ENCODE data around the gene GNAQ. TPM values are rescaled to one million over a fixed set of nuclear protein-coding genes. Genes with fewer than 3 reads are reported as not detected.

The GNAQ gene
- total RNA-seq, 2 experiments from 2014 or later = 17.8 to 18.1 TPM

DNA sequence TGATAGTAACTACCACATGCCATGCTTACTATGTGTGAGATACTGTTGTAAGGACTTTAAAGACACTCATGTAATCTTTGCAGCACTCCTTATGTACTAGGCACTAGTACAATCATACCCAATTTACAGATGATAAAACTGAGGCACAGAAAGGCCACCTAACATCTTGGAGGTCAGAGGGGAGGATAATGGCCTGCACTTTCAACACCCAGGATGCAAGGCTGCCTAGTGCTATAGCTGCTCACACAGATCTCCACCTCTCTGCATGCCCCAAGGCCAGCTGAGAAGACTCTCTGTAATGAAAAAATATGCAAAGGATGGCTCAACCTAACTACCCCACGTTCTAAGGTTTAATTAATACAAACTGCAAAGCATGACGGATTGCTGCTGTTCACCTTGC, 57.2 kb downstream of the GNAQ start:
- H3K27me3 Mint-ChIP-seq = no peaks in the 10 kb centered on the region
- TF ChIP-seq CTCF (IDR thresholded peaks at IDR 0.05) = no peak
- ChIA-PET CTCF (interaction anchor here (0.9 to 7.5 kb wide), 2 partner anchors 61 to 106 kb away, joined by 3 to 67 read pairs; no protein-coding TSS in a partner anchor), POLR2A (interaction anchor here (0.7 kb wide), 1 partner anchor 150 kb away, joined by 3 read pairs; no protein-coding TSS in a partner anchor)
- no peak overlapping the region for H3K27ac Mint-ChIP-seq
- intact Hi-C loops (cut with micrococcal nuclease) = no loop called here
- DNase-seq (no peak), ATAC-seq (no peak)
- no peak overlapping the region for H3K4me3 Mint-ChIP-seq
- H3K9me3 Mint-ChIP-seq = no peaks in the 10 kb centered on the region
- H3K36me3 Mint-ChIP-seq (ENCODE audit: low read depth) = peaks cover 3% of the 10 kb centered on the region
- peaks cover 34% of the 10 kb centered on the region for H3K4me1 Mint-ChIP-seq (ENCODE audit: low read depth)

- intact Hi-C loops (cut with micrococcal nuclease) = no loop called here
- CTCF ChIA-PET = no interaction called here
- no peak for TF ChIP-seq CTCF (IDR thresholded peaks at IDR 0.05)
- Mint-ChIP-seq H3K9me3 (no peaks in the 10 kb centered on the region), H3K27ac (no peak overlapping the region), H3K4me1 (ENCODE audit: low read depth) (peaks cover 36% of the 10 kb centered on the region), H3K4me3 (no peak overlapping the region), H3K36me3 (ENCODE audit: low read depth) (peaks cover 3% of the 10 kb centered on the region), H3K27me3 (no peaks in the 10 kb centered on the region)
- ATAC-seq = no peak
- no peak for DNase-seq
- POLR2A ChIA-PET = no interaction called here
Measured at GRCh38 chr9:77969083-77969482, 62.5 kb downstream of the GNAQ start.

- ATAC-seq = no peak
- no peak overlapping the region for H3K27ac Mint-ChIP-seq
- H3K27me3 Mint-ChIP-seq = no peaks in the 10 kb centered on the region
- H3K9me3 Mint-ChIP-seq = no peaks in the 10 kb centered on the region
- ChIA-PET CTCF (no interaction called here), POLR2A (no interaction called here)
- peaks cover 3% of the 10 kb centered on the region for H3K36me3 Mint-ChIP-seq (ENCODE audit: low read depth)
- peaks cover 36% of the 10 kb centered on the region for H3K4me1 Mint-ChIP-seq (ENCODE audit: low read depth)
- no peak for DNase-seq
- H3K4me3 Mint-ChIP-seq = no peak overlapping the region
- no peak for TF ChIP-seq CTCF (IDR thresholded peaks at IDR 0.05)
- intact Hi-C loops (cut with micrococcal nuclease) = no loop called here
Measured at GRCh38 chr9:77968506-77968905, 63.1 kb downstream of the GNAQ start.

- TF ChIP-seq CTCF (IDR thresholded peaks at IDR 0.05) = no peak
- no peaks in the 10 kb centered on the region for H3K9me3 Mint-ChIP-seq
Measured at GRCh38 chr9:77966718-77967117, 64.9 kb downstream of the GNAQ start.

DNA sequence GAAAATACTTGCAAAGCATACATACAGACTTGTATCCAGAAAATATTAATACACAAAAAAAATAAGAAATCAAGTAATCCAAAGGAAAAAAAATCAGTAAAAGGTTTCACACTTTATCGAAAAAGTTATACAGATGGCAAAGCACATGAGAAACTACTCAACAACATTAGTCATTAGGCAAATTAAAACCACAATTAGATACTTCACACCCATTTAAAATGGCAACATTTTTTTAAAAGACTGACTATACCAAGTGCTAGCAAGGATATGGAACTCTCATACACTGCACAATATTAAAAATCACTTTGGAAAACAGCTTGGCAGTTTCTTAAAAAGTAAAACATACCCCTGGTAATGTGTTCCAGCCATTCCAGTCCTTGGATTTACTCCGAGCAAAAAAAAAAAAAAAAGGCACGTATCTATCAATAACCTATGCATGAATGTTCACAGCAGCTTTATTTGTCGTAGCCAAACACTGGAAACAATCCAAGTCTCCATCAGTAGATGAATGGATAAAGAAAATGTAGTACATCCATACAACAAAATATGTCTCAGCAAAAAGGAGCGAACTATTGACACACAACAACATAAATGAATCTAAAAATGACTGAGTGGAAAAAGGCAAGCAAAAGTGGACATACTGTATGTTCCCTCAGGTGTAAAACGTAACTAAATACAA, 66.0 kb downstream of the GNAQ start:
- no peak for TF ChIP-seq CTCF (IDR thresholded peaks at IDR 0.05)
- H3K27ac Mint-ChIP-seq = no peak overlapping the region

More at GRCh38 chr9:77966718-77967117, 64.9 kb downstream of the GNAQ start:
- no peak for ATAC-seq
- intact Hi-C loops (cut with micrococcal nuclease) = no loop called here
- ChIA-PET CTCF (interaction anchor here (1.9 kb wide), 1 partner anchor 11 kb away, joined by 6 read pairs; no protein-coding TSS in a partner anchor), POLR2A (no interaction called here)
- Mint-ChIP-seq H3K27me3 (no peaks in the 10 kb centered on the region), H3K4me1 (ENCODE audit: low read depth) (peaks cover 47% of the 10 kb centered on the region), H3K27ac (no peak overlapping the region), H3K4me3 (no peak overlapping the region), H3K36me3 (ENCODE audit: low read depth) (peaks cover 8% of the 10 kb centered on the region)
- no peak for DNase-seq

More for the DNA sequence above, 66.0 kb downstream of the GNAQ start:
- H3K27me3 Mint-ChIP-seq = no peaks in the 10 kb centered on the region
- H3K4me1 Mint-ChIP-seq (ENCODE audit: low read depth) = peaks cover 50% of the 10 kb centered on the region
- POLR2A ChIA-PET = no interaction called here
- intact Hi-C loops (cut with micrococcal nuclease) = no loop called here
- DNase-seq (no peak), ATAC-seq (peak; percentile 42)
- H3K9me3 Mint-ChIP-seq = no peaks in the 10 kb centered on the region
- H3K36me3 Mint-ChIP-seq (ENCODE audit: low read depth) = peaks cover 5% of the 10 kb centered on the region
- CTCF ChIA-PET = interaction anchor here (0.7 to 1.9 kb wide), 2 partner anchors 12 to 70 kb away, joined by 3 to 6 read pairs; no protein-coding TSS in a partner anchor
- H3K4me3 Mint-ChIP-seq = no peak overlapping the region

Data from activated CD8-positive, alpha-beta T cell treated with anti-CD3 and anti-CD28 coated beads for 36 hours (primary cell).